ENCODE results near the gene TAPBPL. TPM values are rescaled to one million over a fixed set of nuclear protein-coding genes. Genes with fewer than 3 reads are reported as not detected.

The TAPBPL gene
- total and polyA plus RNA-seq, 2 of the 13 experiments (the other 11 are each of a cell fraction or from before 2014, with no cell fraction given): 10.0 to 14.5 TPM

DNA sequence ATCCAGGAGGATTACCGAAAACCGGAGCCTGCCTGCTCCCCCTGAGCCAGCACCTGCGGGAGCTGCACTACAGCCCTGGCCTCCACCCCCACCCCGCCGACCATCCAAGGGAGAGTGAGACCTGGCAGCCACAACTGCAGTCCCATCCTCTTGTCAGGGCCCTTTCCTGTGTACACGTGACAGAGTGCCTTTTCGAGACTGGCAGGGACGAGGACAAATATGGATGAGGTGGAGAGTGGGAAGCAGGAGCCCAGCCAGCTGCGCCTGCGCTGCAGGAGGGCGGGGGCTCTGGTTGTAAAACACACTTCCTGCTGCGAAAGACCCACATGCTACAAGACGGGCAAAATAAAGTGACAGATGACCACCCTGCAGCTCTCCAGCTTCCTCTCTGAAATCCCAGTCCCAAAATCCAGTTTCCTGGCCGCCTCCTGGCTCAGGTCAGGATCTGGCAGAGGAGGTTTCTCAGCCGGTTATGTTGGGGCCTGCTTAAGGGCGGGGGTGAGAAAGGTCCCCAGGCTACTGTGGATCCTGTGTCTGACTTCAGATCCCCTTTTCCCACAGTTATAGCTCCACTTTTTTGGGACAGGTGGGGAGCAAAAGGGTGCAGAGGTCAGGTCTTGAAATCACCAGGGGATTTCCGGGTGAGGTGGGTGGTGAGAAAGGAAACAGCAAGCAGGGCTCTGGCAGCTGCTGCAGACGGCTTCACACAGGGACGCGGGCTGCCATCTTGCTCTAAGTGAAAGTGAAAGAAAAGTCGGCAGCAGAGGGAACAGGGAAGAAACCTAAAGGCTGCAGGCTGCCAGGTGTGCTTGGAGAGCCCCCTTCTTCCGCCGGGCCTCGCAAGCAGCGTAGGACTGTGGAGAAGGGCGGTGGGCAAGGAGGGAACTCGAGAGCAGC is at the start of gene TAPBPL (continued):
- TF ChIP-seq ERF (CRISPR knock-in tag; IDR thresholded peaks at IDR 0.05) (peak; percentile 70), HCFC1 (IDR thresholded peaks at IDR 0.05; ENCODE audit: low read depth, low read length) (no peak), SOX5 (CRISPR knock-in tag; IDR thresholded peaks at IDR 0.05; ENCODE audit: borderline replicate concordance) (peak; percentile 29; the same call in 1 of the 2 replicates), TCF7 (IDR thresholded peaks at IDR 0.05; ENCODE audit: low read depth) (no peak), STAG1 (CRISPR knock-in tag; IDR thresholded peaks at IDR 0.05) (no peak), SNAI1 (CRISPR knock-in tag; IDR thresholded peaks at IDR 0.05; ENCODE audit: borderline replicate concordance) (peak; percentile 88), SP5 (CRISPR knock-in tag; IDR thresholded peaks at IDR 0.05; ENCODE audit: borderline replicate concordance, low read depth) (no peak), REL (CRISPR knock-in tag; conservative IDR thresholded peaks at IDR 0.05) (no peak), MAFG (CRISPR knock-in tag; IDR thresholded peaks at IDR 0.05) (no peak), ETV5 (CRISPR knock-in tag; IDR thresholded peaks at IDR 0.05; ENCODE audit: borderline replicate concordance) (0 out of 2 replicates have a peak, but pooled peaks have one; percentile 11), BRD4 (CRISPR knock-in tag; IDR thresholded peaks at IDR 0.05) (no peak), TMF1 (CRISPR knock-in tag; IDR thresholded peaks at IDR 0.05; ENCODE audit: low read depth) (0 out of 2 replicates have a peak, but pooled peaks have one; percentile 50)
- TF ChIP-seq, protein P1, sequence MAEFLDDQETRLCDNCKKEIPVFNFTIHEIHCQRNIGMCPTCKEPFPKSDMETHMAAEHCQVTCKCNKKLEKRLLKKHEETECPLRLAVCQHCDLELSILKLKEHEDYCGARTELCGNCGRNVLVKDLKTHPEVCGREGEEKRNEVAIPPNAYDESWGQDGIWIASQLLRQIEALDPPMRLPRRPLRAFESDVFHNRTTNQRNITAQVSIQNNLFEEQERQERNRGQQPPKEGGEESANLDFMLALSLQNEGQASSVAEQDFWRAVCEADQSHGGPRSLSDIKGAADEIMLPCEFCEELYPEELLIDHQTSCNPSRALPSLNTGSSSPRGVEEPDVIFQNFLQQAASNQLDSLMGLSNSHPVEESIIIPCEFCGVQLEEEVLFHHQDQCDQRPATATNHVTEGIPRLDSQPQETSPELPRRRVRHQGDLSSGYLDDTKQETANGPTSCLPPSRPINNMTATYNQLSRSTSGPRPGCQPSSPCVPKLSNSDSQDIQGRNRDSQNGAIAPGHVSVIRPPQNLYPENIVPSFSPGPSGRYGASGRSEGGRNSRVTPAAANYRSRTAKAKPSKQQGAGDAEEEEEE (CRISPR knock-in tag; IDR thresholded peaks at IDR 0.05; ENCODE audit: borderline replicate concordance): no peak; the same call in 1 of the 2 replicates
- TF ChIP-seq, protein P2, sequence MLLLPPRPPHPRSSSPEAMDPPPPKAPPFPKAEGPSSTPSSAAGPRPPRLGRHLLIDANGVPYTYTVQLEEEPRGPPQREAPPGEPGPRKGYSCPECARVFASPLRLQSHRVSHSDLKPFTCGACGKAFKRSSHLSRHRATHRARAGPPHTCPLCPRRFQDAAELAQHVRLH (CRISPR knock-in tag; IDR thresholded peaks at IDR 0.05; ENCODE audit: borderline replicate concordance, low read depth): no peak
- TF ChIP-seq, protein P3, sequence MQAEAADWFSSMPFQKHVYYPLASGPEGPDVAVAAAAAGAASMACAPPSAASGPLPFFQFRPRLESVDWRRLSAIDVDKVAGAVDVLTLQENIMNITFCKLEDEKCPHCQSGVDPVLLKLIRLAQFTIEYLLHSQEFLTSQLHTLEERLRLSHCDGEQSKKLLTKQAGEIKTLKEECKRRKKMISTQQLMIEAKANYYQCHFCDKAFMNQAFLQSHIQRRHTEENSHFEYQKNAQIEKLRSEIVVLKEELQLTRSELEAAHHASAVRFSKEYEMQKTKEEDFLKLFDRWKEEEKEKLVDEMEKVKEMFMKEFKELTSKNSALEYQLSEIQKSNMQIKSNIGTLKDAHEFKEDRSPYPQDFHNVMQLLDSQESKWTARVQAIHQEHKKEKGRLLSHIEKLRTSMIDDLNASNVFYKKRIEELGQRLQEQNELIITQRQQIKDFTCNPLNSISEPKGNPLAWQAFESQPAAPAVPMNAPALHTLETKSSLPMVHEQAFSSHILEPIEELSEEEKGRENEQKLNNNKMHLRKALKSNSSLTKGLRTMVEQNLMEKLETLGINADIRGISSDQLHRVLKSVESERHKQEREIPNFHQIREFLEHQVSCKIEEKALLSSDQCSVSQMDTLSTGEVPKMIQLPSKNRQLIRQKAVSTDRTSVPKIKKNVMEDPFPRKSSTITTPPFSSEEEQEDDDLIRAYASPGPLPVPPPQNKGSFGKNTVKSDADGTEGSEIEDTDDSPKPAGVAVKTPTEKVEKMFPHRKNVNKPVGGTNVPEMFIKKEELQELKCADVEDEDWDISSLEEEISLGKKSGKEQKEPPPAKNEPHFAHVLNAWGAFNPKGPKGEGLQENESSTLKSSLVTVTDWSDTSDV (CRISPR knock-in tag; IDR thresholded peaks at IDR 0.05): no peak
- TF ChIP-seq, protein P4, sequence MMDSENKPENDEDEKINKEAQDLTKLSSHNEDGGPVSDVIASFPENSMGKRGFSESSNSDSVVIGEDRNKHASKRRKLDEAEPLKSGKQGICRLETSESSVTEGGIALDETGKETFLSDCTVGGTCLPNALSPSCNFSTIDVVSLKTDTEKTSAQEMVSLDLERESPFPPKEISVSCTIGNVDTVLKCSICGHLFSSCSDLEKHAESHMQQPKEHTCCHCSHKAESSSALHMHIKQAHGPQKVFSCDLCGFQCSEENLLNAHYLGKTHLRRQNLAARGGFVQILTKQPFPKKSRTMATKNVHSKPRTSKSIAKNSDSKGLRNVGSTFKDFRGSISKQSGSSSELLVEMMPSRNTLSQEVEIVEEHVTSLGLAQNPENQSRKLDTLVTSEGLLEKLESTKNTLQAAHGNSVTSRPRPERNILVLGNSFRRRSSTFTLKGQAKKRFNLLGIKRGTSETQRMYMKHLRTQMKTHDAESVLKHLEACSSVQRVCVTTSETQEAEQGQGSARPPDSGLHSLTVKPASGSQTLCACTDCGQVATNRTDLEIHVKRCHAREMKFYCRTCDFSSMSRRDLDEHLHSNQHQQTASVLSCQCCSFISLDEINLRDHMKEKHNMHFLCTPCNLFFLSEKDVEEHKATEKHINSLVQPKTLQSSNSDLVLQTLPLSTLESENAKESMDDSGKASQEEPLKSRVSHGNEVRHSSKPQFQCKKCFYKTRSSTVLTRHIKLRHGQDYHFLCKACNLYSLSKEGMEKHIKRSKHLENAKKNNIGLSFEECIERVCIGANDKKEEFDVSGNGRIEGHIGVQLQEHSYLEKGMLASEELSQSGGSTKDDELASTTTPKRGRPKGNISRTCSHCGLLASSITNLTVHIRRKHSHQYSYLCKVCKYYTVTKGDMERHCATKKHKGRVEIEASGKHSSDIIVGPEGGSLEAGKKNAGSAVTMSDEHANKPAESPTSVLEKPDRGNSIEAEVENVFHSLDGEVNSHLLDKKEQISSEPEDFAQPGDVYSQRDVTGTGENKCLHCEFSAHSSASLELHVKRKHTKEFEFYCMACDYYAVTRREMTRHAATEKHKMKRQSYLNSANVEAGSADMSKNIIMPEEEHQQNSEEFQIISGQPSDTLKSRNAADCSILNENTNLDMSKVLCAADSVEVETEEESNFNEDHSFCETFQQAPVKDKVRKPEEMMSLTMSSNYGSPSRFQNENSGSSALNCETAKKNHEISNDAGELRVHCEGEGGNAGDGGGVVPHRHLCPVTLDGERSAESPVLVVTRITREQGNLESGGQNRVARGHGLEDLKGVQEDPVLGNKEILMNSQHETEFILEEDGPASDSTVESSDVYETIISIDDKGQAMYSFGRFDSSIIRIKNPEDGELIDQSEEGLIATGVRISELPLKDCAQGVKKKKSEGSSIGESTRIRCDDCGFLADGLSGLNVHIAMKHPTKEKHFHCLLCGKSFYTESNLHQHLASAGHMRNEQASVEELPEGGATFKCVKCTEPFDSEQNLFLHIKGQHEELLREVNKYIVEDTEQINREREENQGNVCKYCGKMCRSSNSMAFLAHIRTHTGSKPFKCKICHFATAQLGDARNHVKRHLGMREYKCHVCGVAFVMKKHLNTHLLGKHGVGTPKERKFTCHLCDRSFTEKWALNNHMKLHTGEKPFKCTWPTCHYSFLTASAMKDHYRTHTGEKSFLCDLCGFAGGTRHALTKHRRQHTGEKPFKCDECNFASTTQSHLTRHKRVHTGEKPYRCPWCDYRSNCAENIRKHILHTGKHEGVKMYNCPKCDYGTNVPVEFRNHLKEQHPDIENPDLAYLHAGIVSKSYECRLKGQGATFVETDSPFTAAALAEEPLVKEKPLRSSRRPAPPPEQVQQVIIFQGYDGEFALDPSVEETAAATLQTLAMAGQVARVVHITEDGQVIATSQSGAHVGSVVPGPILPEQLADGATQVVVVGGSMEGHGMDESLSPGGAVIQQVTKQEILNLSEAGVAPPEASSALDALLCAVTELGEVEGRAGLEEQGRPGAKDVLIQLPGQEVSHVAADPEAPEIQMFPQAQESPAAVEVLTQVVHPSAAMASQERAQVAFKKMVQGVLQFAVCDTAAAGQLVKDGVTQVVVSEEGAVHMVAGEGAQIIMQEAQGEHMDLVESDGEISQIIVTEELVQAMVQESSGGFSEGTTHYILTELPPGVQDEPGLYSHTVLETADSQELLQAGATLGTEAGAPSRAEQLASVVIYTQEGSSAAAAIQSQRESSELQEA (CRISPR knock-in tag; IDR thresholded peaks at IDR 0.05; ENCODE audit: not compliant biosample characterization): no peak

Data from HepG2 (cell line).